ENCODE results near the gene TRMT61A.

Gene TRMT61A

DNA sequence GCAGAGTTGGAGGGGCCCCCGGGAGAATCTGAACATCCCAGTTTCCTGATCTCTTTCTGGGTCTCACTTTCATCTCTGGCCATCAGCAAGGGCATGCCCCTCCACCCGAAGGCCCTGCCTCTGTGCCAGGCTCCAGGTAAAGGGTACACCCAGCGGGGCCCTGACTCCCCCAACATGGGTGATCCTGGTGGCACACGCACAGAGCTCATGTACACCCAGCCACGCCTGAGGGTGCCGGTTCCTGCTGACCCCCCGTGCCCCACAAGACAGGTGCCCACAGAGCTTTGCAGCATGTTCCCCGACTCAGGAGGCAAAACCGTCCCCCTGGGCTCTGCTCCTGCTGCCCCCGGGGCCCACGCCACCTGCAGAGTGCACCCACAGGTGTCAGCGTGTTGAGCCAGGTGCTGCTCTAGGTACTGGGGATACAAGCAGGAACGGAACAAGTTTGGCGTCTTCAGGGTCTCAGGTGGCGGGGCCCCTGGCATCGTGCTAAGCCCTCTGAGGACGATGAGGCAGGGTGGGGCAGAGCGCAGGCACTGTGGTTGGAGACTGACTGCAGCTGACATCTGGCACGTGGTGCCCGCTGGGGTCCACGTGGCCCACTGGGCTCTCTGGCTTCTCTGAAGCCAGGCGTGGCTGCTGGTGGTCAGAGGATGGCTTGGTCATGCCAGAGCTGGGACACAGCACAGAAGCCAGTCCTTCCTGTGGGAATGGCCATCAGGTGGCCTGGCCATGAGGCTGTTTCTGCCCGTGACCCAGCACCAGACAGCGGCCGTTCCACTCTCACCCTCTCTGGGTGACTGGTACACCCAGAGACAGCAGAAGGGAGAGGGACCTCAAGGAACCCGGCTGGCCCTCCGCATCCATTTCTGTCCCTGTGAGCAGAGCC lies 19.7 kb downstream of the TRMT61A start:
- DNase-seq, result no peak

GRCh38 chr14:103549361-103550311 lies 20.6 kb downstream of the TRMT61A start:
- no peak for DNase-seq

DNA sequence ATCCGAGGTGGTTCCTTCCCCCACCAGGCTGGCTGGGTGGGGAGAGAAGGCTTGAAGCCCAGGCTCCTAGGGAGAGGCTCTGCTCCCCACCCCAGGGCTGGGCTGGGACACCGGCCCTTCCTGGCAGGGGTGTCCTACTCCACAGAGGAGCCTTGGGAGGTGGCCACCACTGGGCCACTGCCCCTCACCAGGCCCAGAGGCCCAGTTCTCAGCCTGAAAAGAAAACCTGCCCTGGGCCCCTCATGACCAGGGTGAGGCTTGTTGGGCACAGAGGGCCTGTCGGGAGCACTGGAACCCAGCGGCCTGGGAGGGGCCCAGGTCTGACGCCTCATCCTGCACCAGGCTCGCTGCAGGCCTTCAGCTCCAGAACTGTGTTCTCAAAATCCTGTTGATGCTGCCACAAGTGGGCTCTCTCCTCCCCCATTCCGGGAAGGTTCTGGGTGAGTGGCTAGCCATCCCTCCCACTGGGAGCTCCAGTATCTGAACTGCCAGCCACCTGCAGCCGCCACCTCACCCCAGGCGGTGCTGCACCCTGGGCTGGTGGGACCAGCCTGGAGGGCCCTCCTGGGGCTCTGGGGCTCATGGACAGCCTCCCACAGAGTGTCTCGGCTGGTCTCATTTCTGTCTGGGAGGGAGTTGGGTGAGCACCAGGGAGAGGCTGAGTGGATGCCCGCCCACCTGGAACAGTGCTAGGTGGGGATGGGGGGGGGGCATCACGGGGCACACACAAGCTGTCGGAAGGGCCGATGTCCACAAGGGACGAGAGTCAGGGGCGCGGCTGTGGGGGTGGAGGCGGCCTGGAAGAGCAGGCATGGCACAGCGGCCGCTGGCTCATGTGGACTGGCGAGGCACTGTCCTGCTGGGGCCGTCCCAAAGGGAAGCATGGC lies 21.7 kb downstream of the TRMT61A start:
- DNase-seq, result no peak

- no peak for DNase-seq
These were observed 22.4 kb downstream of the TRMT61A start for GRCh38 chr14:103551338-103551762.

DNA sequence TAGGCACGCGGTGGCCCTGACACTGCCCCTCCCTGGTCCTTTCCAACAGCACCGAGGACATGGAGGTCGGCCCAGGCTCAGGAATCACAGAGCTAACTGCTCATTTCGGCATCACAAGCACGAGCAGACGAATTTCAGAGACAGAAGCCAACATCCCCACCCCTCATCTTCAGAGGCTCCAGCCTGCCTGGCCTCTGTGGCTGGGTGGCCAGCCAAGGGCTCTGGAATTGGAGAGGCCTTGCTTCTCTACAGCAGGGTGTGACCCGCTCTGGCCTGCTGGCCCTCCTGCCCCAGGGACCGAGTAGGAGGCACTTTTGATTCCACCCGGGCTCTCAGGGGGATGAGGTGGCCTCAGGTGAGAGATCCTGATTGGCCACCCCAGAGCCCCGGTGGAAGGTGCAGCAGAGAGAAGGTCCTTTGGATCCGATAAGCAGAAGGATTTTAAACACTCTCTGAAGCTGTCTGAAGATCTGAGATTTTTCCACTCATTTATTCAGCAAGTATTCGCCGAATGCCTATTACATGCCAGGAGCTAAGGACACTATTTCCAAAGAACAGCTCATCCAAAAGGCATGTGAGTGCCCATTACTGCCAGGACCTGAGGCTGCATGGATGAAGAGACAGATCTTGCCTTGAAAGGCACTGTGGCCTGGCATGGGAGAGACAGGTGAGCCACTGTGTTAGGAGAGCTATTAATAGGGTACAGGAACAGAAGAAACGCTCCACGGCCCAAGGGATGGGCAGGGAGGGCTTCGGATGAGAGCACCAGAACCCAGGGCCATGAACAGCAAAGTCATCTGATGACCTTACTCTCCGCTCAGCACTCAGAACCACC lies 23.2 kb downstream of the TRMT61A start:
- no peak for DNase-seq

DNA sequence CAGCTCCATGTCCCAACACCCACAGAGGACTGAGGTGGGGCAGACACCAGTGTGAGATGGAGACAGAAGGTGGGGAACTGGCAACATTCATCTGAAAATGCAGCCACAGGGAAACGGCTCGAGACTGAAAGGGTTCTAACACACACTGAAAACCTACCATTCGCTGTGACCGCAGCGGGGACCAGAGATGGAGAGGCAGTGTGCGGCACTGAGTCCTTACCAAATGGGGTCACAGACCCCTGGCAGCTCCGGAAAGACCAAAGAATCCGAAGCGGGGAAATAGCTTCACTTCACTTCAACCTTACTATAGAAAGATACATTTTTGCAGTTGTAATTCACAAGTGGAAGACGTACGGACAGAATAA lies 23.8 kb downstream of the TRMT61A start:
- no peak for DNase-seq

GRCh38 chr14:103555559-103556337 lies 26.8 kb downstream of the TRMT61A start:
- no peak for DNase-seq

GRCh38 chr14:103556946-103557758 lies 28.2 kb downstream of the TRMT61A start:
- DNase-seq, result no peak

- no peak for DNase-seq
These were observed 29.3 kb downstream of the TRMT61A start for GRCh38 chr14:103558071-103558882.

DNA sequence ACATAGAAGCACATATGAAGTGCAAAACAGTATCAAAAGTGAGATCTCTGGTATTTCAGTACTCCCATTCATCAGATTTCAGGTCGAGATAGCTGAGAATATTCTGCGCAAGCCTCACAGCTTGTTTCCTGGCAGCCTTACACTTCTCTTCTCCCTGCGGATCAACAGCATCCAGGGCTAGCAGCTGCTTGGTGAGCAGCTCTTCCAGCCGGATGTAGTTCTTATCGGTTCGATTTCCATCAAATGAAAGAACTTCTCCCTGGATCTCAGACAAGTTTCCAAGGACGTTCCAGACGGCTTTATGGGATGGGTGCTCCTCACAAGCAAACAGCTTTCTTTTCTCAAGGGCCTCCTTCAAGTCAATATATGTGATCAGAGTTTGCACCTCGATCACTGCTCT lies 30.8 kb downstream of the TRMT61A start:
- DNase-seq, result no peak

DNA sequence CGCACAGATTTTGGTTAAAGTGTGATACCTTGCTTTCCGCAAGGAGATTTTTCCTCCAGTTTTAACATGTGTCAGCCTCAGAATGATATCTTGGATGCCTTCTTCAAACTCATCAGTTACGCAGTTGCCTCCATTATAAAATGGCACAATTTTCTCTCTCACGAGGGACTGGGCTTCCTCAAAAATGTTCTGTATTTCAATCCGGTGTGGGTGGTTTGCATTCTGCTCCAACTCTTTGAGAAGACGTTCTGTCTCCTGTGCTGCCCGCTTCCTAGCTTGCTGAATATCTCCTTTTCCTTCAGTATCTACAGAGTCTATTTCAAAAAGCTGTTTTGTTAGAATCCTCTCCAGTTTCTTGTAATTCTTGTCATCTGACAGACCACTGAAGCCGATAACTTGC lies 31.7 kb downstream of the TRMT61A start:
- DNase-seq, result no peak

DNA sequence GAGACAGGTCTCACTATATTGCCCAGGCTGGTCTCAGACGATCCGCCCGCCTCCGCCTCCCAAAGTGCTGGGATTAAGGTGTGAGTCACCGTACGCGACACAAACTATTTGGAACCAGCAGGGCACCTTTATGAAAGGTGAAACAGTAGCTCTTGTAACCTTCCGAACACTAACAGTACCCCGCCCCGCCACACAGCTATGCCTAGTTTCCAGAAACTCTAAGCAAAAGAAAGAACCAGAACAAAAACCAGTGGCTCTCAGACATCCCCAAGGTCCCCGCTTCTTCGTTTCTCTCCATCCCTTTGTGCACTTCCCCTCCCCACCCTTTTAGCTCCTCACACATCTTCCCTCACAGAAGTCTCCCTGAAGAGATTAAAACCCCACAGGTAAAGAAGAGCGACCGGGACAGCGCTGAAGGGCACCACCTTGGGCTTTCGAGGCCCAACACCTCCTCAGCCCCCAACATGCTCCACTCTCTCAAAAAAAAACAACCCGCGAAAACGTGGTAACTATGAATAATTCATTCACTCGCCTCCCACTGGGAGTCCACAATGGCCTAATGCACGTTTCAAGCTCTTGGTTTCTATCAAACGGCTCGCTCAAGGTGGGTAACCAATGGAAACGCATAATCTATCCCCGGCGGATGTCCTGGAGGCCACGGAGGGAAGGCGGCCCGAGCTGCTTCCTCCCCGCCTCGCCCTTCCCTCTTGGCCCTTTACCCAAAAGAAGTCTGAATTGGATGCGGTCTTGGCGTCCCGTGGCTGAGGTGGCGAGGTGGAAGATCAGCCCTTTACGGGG lies 32.6 kb downstream of the TRMT61A start:
- peak; percentile 42 for DNase-seq

DNA sequence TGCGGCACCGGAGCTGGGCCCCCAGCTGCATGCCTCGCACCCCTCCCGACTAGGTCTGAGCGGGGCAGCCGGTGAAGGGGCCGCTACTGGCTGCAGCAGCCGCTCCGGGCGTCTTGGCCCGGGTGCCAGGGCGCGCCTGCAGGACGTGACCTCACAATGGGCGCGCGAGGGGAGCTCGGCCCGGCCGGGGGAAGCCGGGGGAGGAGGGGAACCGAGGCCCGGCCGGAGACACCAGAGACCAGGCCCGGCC lies 33.1 kb downstream of the TRMT61A start:
- no peak for DNase-seq

DNA sequence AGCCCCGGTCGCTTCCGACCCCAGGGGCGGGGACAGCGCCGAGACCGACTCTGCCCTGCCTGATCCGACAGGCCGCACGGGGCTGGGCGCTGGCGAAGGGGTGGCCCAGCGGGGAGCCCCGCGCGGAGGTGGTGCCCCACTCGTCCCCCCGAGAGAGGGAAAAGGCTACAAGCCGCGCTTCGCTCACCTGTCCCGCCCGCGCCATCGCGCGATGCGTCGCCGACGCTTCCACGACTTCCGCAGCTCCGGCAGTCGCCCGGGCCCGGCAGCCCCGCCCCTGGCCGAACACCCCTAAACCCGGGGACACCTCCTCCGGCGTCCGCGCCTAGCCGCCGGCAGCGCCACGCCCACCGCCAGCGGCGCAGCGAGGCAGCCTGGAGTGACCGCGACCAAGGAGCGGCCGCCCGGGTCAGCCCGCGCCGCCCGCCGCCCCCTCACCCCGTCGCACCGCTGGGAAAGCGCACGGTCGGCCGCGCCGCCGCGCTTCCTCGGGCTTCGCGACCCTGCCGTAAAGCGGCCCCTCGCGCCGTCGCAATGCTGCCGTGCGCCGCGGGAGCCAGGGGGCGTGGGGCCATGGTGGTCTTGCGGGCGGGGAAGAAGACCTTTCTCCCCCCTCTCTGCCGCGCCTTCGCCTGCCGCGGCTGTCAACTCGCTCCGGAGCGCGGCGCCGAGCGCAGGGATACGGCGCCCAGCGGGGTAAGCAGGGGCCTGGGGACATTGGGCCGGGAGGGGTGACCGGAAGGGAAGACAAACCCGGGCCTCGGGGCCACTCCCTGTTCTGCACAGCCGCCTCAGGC lies 33.6 kb downstream of the TRMT61A start, which contains the start of the genes BAG5 and COA8:
Gene BAG5, minus strand, starts transcription at position 229 of the 797 bp plus-strand sequence. CDS start 1,493 bp downstream, outside the sequence.
Gene COA8, plus strand, starts transcription at position 532 of the 797 bp plus-strand sequence. Its CDS starts 42 bp downstream, at position 574.
- DNase-seq, result peak; percentile 65

DNA sequence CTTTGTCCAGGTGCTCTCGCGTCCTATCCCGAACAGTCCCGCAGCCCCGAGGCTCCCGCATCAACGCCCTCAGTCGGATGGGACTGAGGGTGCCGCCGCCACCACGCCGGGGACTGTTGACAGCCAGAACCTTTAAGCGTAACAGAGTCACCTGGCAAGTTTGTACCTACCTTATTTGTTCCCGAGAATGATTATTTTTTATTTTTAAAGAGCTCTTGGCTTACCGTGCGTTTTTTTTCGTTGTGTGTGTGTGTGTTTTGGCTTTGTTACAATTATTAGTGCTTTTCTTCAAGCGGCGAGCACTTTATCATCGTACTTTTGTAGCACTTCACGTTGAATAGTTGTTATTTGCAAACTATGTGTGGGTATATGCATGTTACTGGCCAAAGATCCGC lies 34.2 kb downstream of the TRMT61A start:
- DNase-seq, result peak; percentile 19

GRCh38 chr14:103563844-103564505 lies 35.0 kb downstream of the TRMT61A start:
- no peak for DNase-seq

- DNase-seq, result no peak
These were observed 40.0 kb downstream of the TRMT61A start for GRCh38 chr14:103568952-103569351.
